ENCODE measurements around the gene PDGFC.

DNA sequence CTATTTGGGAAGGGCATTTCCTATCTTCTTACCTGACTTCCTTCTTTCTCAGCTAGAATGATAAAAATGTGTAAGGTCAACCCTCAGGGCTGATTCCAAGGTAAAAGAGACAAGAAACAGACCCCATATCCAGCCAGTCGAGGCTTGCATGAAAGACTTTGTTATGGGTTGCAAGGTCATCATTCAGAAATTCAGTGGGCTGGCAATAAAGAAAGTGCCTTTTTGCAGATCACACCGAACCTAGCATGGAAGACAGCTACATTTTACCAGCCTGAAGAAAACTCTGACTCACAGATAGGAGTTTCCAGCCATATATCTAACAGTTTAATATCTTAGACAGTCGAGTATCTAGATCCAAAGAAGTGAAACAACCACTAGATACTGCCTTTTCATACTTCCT is 87.4 kb downstream of the PDGFC start:
- TF ChIP-seq, protein P1, sequence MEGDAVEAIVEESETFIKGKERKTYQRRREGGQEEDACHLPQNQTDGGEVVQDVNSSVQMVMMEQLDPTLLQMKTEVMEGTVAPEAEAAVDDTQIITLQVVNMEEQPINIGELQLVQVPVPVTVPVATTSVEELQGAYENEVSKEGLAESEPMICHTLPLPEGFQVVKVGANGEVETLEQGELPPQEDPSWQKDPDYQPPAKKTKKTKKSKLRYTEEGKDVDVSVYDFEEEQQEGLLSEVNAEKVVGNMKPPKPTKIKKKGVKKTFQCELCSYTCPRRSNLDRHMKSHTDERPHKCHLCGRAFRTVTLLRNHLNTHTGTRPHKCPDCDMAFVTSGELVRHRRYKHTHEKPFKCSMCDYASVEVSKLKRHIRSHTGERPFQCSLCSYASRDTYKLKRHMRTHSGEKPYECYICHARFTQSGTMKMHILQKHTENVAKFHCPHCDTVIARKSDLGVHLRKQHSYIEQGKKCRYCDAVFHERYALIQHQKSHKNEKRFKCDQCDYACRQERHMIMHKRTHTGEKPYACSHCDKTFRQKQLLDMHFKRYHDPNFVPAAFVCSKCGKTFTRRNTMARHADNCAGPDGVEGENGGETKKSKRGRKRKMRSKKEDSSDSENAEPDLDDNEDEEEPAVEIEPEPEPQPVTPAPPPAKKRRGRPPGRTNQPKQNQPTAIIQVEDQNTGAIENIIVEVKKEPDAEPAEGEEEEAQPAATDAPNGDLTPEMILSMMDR (IDR thresholded peaks at IDR 0.05) = no peak
- TF ChIP-seq POLR2A (IDR thresholded peaks at IDR 0.05) = no peak
- no peak for TF ChIP-seq POLR2AphosphoS5 (IDR thresholded peaks at IDR 0.05)

Measured in gastroesophageal sphincter (tissue), 3 donors.